Measurements from ENCODE around the gene FKBP15. TPM values are rescaled to one million over a fixed set of nuclear protein-coding genes. Genes with fewer than 3 reads are reported as not detected.
"Not testable (repeated sequence)": the region's sequence is repeated elsewhere in the genome, so short reads cannot be mapped to it uniquely, and the experiment has no call there.

Gene FKBP15
- total and polyA plus RNA-seq, 8 donors = 5.5 to 36.6 (median 13.7) TPM

DNA sequence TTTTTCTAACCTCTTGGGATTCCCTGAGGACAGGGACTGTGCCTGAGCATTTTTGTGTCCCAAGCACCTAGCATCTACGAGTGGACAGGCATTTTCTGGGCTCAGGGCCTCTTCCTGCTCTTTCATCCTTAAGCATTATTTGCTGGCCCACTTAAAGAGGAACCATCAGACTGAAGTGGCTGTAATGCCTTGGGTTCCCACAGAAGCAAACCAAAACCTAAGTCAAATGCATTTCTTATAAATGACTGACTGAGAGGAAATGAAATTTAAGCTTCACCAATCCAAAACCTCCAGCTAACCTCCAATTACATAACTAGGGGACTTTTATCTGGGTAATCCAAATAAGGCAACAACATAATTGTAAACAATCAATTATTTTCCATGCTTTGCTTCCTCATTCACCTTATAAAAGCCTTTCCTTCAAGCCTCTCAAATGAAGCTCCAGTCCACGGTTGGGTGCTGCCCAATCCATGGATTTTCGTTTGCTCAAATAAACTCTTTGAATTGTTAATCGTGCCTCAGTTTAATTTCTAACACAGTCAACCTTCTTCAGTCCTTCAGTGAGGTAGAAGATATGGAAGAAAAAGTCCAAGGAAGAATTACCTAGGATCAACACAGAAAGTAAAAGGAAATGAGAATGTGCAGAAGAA, 95.6 kb downstream of the FKBP15 start:
- Histone ChIP-seq H3K27me3 (peaks cover 0 to 40% (median 0%) of the 10 kb centered on the region in 3 donors), H3K9me3 (no peaks in the 10 kb centered on the region), H3K27ac (no peak overlapping the region), H3K36me3 (no peaks in the 10 kb centered on the region), H3K4me3 (no peak overlapping the region), H3K4me1 (no peaks in the 10 kb centered on the region)
- DNase-seq = no peak
- WGBS, 5 donors = 66 to 69% (median 68%) methylated on average over 4 of the region's 4 CpGs
- no peak for TF ChIP-seq POLR2A (IDR thresholded peaks at IDR 0.05)
- TF ChIP-seq, protein P1, sequence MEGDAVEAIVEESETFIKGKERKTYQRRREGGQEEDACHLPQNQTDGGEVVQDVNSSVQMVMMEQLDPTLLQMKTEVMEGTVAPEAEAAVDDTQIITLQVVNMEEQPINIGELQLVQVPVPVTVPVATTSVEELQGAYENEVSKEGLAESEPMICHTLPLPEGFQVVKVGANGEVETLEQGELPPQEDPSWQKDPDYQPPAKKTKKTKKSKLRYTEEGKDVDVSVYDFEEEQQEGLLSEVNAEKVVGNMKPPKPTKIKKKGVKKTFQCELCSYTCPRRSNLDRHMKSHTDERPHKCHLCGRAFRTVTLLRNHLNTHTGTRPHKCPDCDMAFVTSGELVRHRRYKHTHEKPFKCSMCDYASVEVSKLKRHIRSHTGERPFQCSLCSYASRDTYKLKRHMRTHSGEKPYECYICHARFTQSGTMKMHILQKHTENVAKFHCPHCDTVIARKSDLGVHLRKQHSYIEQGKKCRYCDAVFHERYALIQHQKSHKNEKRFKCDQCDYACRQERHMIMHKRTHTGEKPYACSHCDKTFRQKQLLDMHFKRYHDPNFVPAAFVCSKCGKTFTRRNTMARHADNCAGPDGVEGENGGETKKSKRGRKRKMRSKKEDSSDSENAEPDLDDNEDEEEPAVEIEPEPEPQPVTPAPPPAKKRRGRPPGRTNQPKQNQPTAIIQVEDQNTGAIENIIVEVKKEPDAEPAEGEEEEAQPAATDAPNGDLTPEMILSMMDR (IDR thresholded peaks at IDR 0.05) = no peak
- TF ChIP-seq EP300 (IDR thresholded peaks at IDR 0.05) = no peak
- TF ChIP-seq POLR2AphosphoS5 (IDR thresholded peaks at IDR 0.05) = no peak
- intact Hi-C loops (cut with DNase I; ENCODE audit: low total_unique reads) = no loop called here

DNA sequence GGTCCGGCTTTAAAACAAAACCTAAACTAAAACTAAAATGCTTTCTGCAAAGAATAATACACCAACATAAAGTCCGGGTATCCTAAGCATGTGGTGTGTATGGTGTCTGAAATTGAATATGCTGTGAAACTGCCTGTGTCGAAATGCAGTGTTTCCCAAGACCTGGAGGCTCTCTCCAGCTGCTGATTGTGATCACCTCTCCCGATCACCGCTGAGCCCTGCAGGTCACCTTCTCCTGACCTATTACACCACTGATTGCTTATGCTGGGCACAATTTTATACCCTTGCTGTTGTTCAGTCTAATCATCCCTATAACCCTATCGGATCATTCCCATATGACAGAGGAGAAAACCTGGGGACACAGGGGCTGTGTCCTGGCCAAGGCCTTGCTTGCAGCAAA, 102.2 kb downstream of the FKBP15 start:
- WGBS, 5 donors = no CpG with 5 or more reads among the region's 6 CpGs
- H3K4me1 ChIP-seq; H3K27ac ChIP-seq; H3K36me3 ChIP-seq; DNase-seq; H3K9me3 ChIP-seq; H3K27me3 ChIP-seq; intact Hi-C loops (cut with DNase I; ENCODE audit: low total_unique reads); H3K4me3 ChIP-seq: not testable (repeated sequence)

Other genes starting within 250 kb of the FKBP15 start
- gene ZNF883, start 209.1 kb downstream of the FKBP15 start, total RNA-seq = 1 to 10 TPM in 2 of 5 donors, not detected in 3; 2.3 to 9.0 TPM
- 1 to 10 TPM in 1 of 3 donors, under 1 TPM in 2; 0.92 to 1.1 (median 0.93) TPM for gene ZNF883, start 209.1 kb downstream of the FKBP15 start, polyA plus RNA-seq
- 1 to 10 TPM in 4 of 5 donors, under 1 TPM in 1; 0.72 to 3.8 (median 3.5) TPM for gene ZFP37, start 164.6 kb downstream of the FKBP15 start, total RNA-seq
- under 1 TPM; 0.31 to 0.93 (median 0.62) TPM for gene ZFP37, start 164.6 kb downstream of the FKBP15 start, polyA plus RNA-seq
- 10 to 100 TPM in 2 of 5 donors, 1 to 10 TPM in 3; 1.2 to 19.6 (median 7.7) TPM for gene SLC31A2, start 70.3 kb downstream of the FKBP15 start, total RNA-seq
- gene SLC31A2, start 70.3 kb downstream of the FKBP15 start, polyA plus RNA-seq = 1 to 10 TPM; 3.7 to 8.0 (median 5.0) TPM
- gene SLC31A1, start 267 bp upstream of the FKBP15 start, total RNA-seq = 100 to 1,000 TPM in 1 of 5 donors, 10 to 100 TPM in 4; 11.1 to 106 (median 18.8) TPM
- 1 to 10 TPM; 4.7 to 8.2 (median 4.9) TPM for gene SLC31A1, start 267 bp upstream of the FKBP15 start, polyA plus RNA-seq
- 10 to 100 TPM in 4 of 5 donors, 1 to 10 TPM in 1; 7.2 to 46.1 (median 25.4) TPM for gene CDC26, start 54.3 kb upstream of the FKBP15 start, total RNA-seq
- gene CDC26, start 54.3 kb upstream of the FKBP15 start, polyA plus RNA-seq = 10 to 100 TPM; 28.2 to 66.4 (median 45.3) TPM
- 10 to 100 TPM in 2 of 5 donors, 1 to 10 TPM in 3; 3.2 to 25.0 (median 9.9) TPM for gene PRPF4, start 54.4 kb upstream of the FKBP15 start, total RNA-seq
- 10 to 100 TPM in 2 of 3 donors, 1 to 10 TPM in 1; 7.8 to 11.4 (median 10.0) TPM for gene PRPF4, start 54.4 kb upstream of the FKBP15 start, polyA plus RNA-seq
- 1 to 10 TPM in 2 of 5 donors, under 1 TPM in 1, not detected in 2; 0.43 to 5.0 (median 1.8) TPM for gene RNF183, start 82.1 kb upstream of the FKBP15 start, total RNA-seq
- gene RNF183, start 82.1 kb upstream of the FKBP15 start, polyA plus RNA-seq = 1 to 10 TPM in 2 of 3 donors, under 1 TPM in 1; 0.46 to 5.6 (median 1.2) TPM
- 1 to 10 TPM in 2 of 5 donors, under 1 TPM in 2, not detected in 1; 0.29 to 5.0 (median 0.96) TPM for gene WDR31, start 119.0 kb upstream of the FKBP15 start, total RNA-seq
- 1 to 10 TPM; 1.2 to 1.5 (median 1.3) TPM for gene WDR31, start 119.0 kb upstream of the FKBP15 start, polyA plus RNA-seq
- gene BSPRY, start 128.3 kb upstream of the FKBP15 start, total RNA-seq = 10 to 100 TPM in 4 of 5 donors, 1 to 10 TPM in 1; 2.2 to 60.3 (median 16.0) TPM
- 10 to 100 TPM; 16.1 to 28.9 (median 24.5) TPM for gene BSPRY, start 128.3 kb upstream of the FKBP15 start, polyA plus RNA-seq
- 100 to 1,000 TPM in 3 of 5 donors, 10 to 100 TPM in 2; 41.3 to 120 (median 104) TPM for gene HDHD3, start 155.7 kb upstream of the FKBP15 start, total RNA-seq
- gene HDHD3, start 155.7 kb upstream of the FKBP15 start, polyA plus RNA-seq = 10 to 100 TPM; 42.5 to 81.1 (median 51.6) TPM
- gene ALAD, start 180.0 kb upstream of the FKBP15 start, total RNA-seq = 100 to 1,000 TPM in 1 of 5 donors, 10 to 100 TPM in 4; 30.8 to 102 (median 44.8) TPM
- 10 to 100 TPM; 33.9 to 69.2 (median 64.8) TPM for gene ALAD, start 180.0 kb upstream of the FKBP15 start, polyA plus RNA-seq
- gene POLE3, start 189.4 kb upstream of the FKBP15 start, total RNA-seq = 10 to 100 TPM in 3 of 5 donors, 1 to 10 TPM in 2; 4.1 to 47.4 (median 25.4) TPM
- 10 to 100 TPM; 31.0 to 39.1 (median 31.9) TPM for gene POLE3, start 189.4 kb upstream of the FKBP15 start, polyA plus RNA-seq
- under 1 TPM in 2 of 5 donors, not detected in 3; 0.55 to 0.58 TPM for gene C9orf43, start 189.5 kb upstream of the FKBP15 start, total RNA-seq
- gene C9orf43, start 189.5 kb upstream of the FKBP15 start, polyA plus RNA-seq = under 1 TPM; 0.19 to 0.61 (median 0.58) TPM
- gene RGS3, start 242.4 kb upstream of the FKBP15 start, total RNA-seq = 10 to 100 TPM; 27.0 to 71.4 (median 49.2) TPM
- 10 to 100 TPM; 26.6 to 41.0 (median 30.4) TPM for gene RGS3, start 242.4 kb upstream of the FKBP15 start, polyA plus RNA-seq

Measured in stomach (tissue), 9 donors.